Endothelial cell of umbilical vein (primary cell): ENCODE results near the gene P3H2.
"Not testable (repeated sequence)": the region's sequence is repeated elsewhere in the genome, so short reads cannot be mapped to it uniquely, and the experiment has no call there.

Experiments used
- CTCF ChIP-seq, 2 donors: IDR thresholded peaks; 1 replicate in 1 of 2; 2 replicates in 1 of 2; pipeline ENCODE4 v1.5.1; 2011; ENCODE audit warnings: low read length in 2 of 2, mild to moderate bottlenecking in 2 of 2, moderate library complexity in 2 of 2, control low read depth in 1 of 2, inconsistent platforms in 1 of 2, low read depth in 1 of 2; ENCODE audit not compliant: insufficient read depth in 1 of 2; ENCODE audit errors: extremely low read depth in 1 of 2
- EZH2 ChIP-seq: IDR thresholded peaks from 2 replicates; pipeline ENCODE4 v1.6.1; 2012; ENCODE audit warnings: borderline replicate concordance, low read depth, mild to moderate bottlenecking, moderate library complexity, low read length, inconsistent platforms; ENCODE audit not compliant: severe bottlenecking
- FOS ChIP-seq: IDR thresholded peaks from 2 replicates; pipeline ENCODE4 v1.6.1; 2011; ENCODE audit warnings: mild to moderate bottlenecking, low read length, moderate library complexity, borderline replicate concordance; ENCODE audit not compliant: insufficient read depth
- GATA2 ChIP-seq: IDR thresholded peaks from 2 replicates; pipeline ENCODE4 v1.7.0; 2011; ENCODE audit warnings: low read depth, mild to moderate bottlenecking, moderate library complexity, mixed read lengths, low read length; ENCODE audit not compliant: insufficient read length, insufficient read depth
- JUN ChIP-seq: IDR thresholded peaks from 2 replicates; pipeline ENCODE4 v1.6.1; 2011; ENCODE audit warnings: borderline replicate concordance, low read depth; ENCODE audit not compliant: insufficient read length, insufficient read depth
- MAX ChIP-seq: IDR thresholded peaks from 2 replicates; pipeline ENCODE4 v1.6.1; 2011; ENCODE audit not compliant: insufficient read depth, insufficient read length
- MYC ChIP-seq: IDR thresholded peaks from one replicate; pipeline ENCODE4 v1.6.1; 2011; ENCODE audit warnings: mild to moderate bottlenecking, low read depth, low read length
- POLR2A ChIP-seq: IDR thresholded peaks from 2 replicates; pipeline ENCODE4 v1.6.1; 2012; ENCODE audit warnings: low read depth, mild to moderate bottlenecking, control low read depth, low read length
- POLR2AphosphoS5 ChIP-seq: IDR thresholded peaks from 2 replicates; pipeline ENCODE4 v1.6.1; 2012; ENCODE audit warnings: low read depth, mild to moderate bottlenecking, control low read depth, low read length, moderate library complexity; ENCODE audit not compliant: insufficient read depth

- not testable (repeated sequence) for TF ChIP-seq FOS; EZH2; POLR2AphosphoS5; CTCF (IDR thresholded peaks at IDR 0.05; ENCODE audit: extremely low read depth in 1 of 2, insufficient read depth in 1 of 2, low read depth in 1 of 2, low read length in 2 of 2); MAX; MYC; POLR2A; GATA2; JUN
These were observed 41.5 kb downstream of the P3H2 start for GRCh38 chr3:190079173-190079572.
